GM21423 (cell line): ENCODE measurements around the gene IL24.
"Not testable (repeated sequence)": the region's sequence is repeated elsewhere in the genome, so short reads cannot be mapped to it uniquely, and the experiment has no call there.

Experiments
- ATAC-seq: cut with Tn5 transposase; IDR thresholded peaks from one replicate; pipeline ENCODE4 v1.9.1; 2021; ENCODE audit warnings: mild to moderate bottlenecking, moderate library complexity; ENCODE audit not compliant: unreplicated experiment

The IL24 gene, protein sequence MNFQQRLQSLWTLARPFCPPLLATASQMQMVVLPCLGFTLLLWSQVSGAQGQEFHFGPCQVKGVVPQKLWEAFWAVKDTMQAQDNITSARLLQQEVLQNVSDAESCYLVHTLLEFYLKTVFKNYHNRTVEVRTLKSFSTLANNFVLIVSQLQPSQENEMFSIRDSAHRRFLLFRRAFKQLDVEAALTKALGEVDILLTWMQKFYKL

DNA sequence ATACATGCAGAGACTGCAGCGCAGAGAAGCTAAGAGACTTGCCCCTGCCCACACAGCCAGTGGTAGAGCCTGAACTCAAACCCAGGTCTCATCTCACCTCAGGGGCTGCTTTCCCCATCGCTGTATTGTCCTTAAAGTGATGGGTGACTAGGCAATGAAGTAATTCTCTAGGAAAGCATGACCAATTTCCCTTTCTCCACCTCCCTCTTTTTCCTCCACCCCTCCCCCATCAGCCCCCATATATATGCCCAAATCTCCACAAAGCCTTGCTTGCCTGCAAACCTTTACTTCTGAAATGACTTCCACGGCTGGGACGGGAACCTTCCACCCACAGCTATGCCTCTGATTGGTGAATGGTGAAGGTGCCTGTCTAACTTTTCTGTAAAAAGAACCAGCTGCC, at the start of gene IL24:
TSS of gene IL24 (plus strand) at position 269 of the 400 bp plus-strand sequence. CDS start 390 bp downstream, outside the sequence.
- ATAC-seq, result no peak

GRCh38 chr1:206847946-206848345, 49.3 kb upstream of the IL24 start:
- ATAC-seq, result no peak

GRCh38 chr1:206850401-206850800, 46.8 kb upstream of the IL24 start:
- no peak for ATAC-seq

GRCh38 chr1:206851341-206852010, 45.8 kb upstream of the IL24 start:
- ATAC-seq, result no peak

- ATAC-seq, result not testable (repeated sequence)
Observed at GRCh38 chr1:206852662-206853061, 44.6 kb upstream of the IL24 start.

DNA sequence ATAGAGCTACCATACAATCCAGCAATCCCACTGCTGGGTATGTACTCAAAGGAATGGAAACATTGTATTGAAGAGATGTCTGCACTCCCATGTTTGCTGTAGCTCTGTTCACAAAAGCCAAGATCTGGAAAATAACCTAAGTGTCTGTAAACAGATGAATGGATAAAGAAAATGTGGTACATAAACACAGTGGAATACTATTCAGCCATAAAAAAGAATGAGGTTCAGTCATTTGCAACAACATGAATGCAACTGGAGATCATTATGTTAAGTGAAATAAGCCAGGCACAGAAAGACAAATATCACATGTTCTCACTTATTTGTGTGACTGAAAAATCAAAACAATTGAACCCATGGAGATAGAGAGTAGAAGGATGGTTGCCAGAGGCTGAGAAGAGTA, 43.5 kb upstream of the IL24 start:
- not testable (repeated sequence) for ATAC-seq

DNA sequence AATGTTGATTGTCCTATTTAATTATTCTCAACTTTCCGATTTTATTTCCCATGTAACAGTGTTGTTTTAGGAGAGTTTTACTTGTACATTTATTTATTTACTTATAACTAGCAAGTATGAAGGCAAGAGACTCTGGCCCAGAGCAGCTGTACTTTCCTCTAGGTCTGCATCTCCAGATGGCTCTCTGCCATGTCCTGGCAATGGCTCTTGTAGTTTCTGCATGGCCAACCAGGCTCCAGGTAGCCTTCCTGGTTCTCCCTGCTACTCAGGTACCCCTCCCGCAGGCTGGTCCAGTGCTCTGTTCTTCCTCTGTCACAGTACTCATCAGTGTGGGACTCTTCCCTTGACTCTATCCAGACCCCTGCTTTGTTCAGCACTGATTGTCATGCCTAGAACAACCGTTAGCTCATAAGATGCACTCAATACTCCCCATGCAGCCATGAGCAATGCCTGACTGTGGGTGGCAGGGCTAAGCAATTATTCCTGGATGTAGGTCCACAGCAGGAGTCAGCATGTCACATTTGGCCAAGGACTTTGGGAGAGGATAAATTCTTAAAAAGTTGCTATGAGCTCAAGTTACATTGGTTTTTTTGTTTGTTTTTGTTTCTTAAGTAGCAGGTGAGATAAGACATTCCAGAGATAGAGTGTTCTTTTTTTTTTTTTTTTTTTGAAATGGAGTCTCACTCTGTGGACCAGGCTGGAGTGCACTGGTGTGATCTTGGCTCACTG, 42.7 kb upstream of the IL24 start:
- no peak for ATAC-seq

- no peak for ATAC-seq
Observed at GRCh38 chr1:206855859-206856258, 41.4 kb upstream of the IL24 start.

- no peak for ATAC-seq
Observed at GRCh38 chr1:206856674-206857464, 40.4 kb upstream of the IL24 start.

DNA sequence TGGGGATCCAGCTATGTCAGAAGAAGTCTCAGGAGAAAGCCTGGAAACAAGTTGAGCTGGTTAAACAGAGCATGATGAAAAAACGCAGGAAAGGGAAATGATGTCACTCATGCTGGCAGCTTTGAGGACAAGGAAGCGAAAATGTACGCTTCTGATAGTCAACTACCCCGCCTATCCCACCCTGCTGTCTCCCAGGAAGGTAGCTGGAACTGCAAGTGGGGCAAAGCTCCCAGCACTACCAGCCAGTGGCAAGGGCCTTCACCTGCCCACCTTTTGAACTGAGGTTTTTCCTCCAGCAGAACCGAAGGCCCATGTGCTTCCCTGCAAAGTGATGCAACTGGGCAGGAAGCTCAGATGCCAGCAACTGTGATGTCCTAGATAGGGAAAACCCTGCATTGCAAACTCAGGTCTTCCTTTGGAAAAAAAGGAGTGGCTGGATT, 38.1 kb upstream of the IL24 start:
- no peak for ATAC-seq

- no peak for ATAC-seq
Observed at GRCh38 chr1:206860165-206860564, 37.1 kb upstream of the IL24 start.

DNA sequence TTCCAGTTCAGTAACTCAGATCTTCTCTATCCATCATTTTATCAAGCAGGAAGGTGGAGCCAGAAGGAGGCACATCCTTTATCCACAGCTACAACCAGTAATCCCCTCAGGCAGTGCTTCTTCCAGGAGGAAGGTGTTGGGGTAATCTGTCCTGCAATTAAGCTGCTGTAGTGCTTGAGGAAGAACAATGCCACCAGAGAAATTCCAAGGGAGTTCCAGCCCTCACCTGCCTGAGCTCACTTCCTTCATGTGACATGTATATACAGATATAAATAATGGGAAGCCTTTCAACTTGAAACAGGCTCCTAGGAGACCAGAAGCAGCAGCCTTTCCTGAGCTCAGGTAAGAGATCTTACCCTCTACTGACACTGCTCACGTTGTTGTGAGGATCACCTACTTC, 34.0 kb upstream of the IL24 start:
- ATAC-seq, result no peak

GRCh38 chr1:206864939-206865671, 32.1 kb upstream of the IL24 start, which contains the start of gene IL20:
IL20 (plus strand) TSS chr1:206865623; CDS start chr1:206865853, 230 bp downstream.
- no peak for ATAC-seq

DNA sequence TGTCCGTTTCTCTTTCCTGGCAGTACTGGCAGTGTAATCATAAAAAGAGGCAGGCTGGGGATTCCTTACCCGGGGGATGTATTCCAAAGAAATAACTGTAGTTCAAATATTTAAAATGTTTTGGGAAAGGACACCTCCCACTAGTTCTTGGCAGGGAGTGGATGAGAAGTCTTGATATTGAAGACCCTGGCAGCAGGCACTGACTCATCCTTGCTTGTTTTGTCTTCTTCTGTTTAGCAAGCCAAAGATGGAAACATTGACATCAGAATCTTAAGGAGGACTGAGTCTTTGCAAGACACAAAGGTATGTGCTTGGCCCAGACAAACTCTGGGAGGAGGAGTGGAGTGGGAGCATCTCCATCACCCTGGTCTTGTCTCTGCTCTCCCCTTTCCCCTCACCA, 31.2 kb upstream of the IL24 start:
- no peak for ATAC-seq

- no peak for ATAC-seq
Observed at GRCh38 chr1:206867239-206867638, 30.0 kb upstream of the IL24 start.

GRCh38 chr1:206867716-206868115, 29.5 kb upstream of the IL24 start:
- no peak for ATAC-seq

- no peak for ATAC-seq
Observed at GRCh38 chr1:206868264-206868663, 29.0 kb upstream of the IL24 start.

DNA sequence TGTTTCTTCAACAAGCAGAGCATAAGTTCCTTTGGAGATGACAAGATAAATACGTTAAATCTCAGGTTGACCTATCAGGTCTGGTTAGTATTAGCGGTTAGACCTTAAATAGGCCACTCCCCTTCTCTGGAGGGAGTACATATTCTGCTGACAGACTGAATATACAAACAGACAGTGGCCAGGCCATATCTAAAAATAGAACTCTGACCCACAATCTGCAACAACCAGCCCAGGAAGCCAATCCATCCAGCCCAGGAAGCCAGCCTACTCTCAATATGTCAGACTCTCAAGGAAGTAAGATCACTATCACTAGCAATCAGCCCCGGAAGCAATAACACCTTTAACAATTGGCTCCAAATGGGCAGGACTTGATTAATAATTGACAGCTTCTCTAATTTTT, 25.1 kb upstream of the IL24 start:
- no peak for ATAC-seq

GRCh38 chr1:206873603-206874188, 23.5 kb upstream of the IL24 start:
- no peak for ATAC-seq

- ATAC-seq, result no peak
Observed at GRCh38 chr1:206875752-206876377, 21.4 kb upstream of the IL24 start.
